Iris pigment epithelial cell (primary cell): ENCODE results near the gene GGTLC3.
A peak's percentile ranks its signal among the peaks of the same experiment; 100 is the strongest.
"Not testable (repeated sequence)": the region's sequence is repeated elsewhere in the genome, so short reads cannot be mapped to it uniquely, and the experiment has no call there.

ENCODE experiments used
- DNase-seq: peaks from one replicate; pipeline ENCODE4 v3.0.0-alpha.2; 2011; ENCODE audit warnings: low read depth

GGTLC3 gene

GRCh38 chr22:18518061-18518460 lies at the start of gene GGTLC3:
TSS of gene GGTLC3 (minus strand) at chr22:18518161. CDS start at chr22:18517897, 264 bp downstream.
- DNase-seq, result not testable (repeated sequence)

GRCh38 chr22:18560099-18560974 lies 42.4 kb upstream of the GGTLC3 start:
- not testable (repeated sequence) for DNase-seq

GRCh38 chr22:18558939-18559338 lies 41.0 kb upstream of the GGTLC3 start:
- DNase-seq, result not testable (repeated sequence)

GRCh38 chr22:18558516-18558915 lies 40.6 kb upstream of the GGTLC3 start:
- DNase-seq, result not testable (repeated sequence)

GRCh38 chr22:18554280-18555256 lies 36.6 kb upstream of the GGTLC3 start:
- DNase-seq, result not testable (repeated sequence)

GRCh38 chr22:18552839-18553597 lies 35.1 kb upstream of the GGTLC3 start:
- not testable (repeated sequence) for DNase-seq

- DNase-seq, result not testable (repeated sequence)
Measured at GRCh38 chr22:18551046-18551445, 33.1 kb upstream of the GGTLC3 start.

- DNase-seq, result not testable (repeated sequence)
Measured at GRCh38 chr22:18549458-18550179, 31.7 kb upstream of the GGTLC3 start.

GRCh38 chr22:18544615-18545014 lies 26.7 kb upstream of the GGTLC3 start:
- DNase-seq, result not testable (repeated sequence)

GRCh38 chr22:18543400-18543799 lies 25.4 kb upstream of the GGTLC3 start:
- not testable (repeated sequence) for DNase-seq

- not testable (repeated sequence) for DNase-seq
Measured at GRCh38 chr22:18539994-18540393, 22.0 kb upstream of the GGTLC3 start.

GRCh38 chr22:18534315-18534714 lies 16.4 kb upstream of the GGTLC3 start:
- not testable (repeated sequence) for DNase-seq

GRCh38 chr22:18533633-18534032 lies 15.7 kb upstream of the GGTLC3 start:
- not testable (repeated sequence) for DNase-seq

GRCh38 chr22:18529416-18530145 lies 11.6 kb upstream of the GGTLC3 start:
- DNase-seq, result not testable (repeated sequence)

- peak; percentile 60 for DNase-seq
Measured at GRCh38 chr22:18528597-18529415, 10.8 kb upstream of the GGTLC3 start.

GRCh38 chr22:18527752-18528596 lies 10.0 kb upstream of the GGTLC3 start, which contains the start of gene TMEM191B:
TSS of gene TMEM191B (plus strand) at chr22:18527802. CDS start at chr22:18527981, 179 bp downstream.
- not testable (repeated sequence) for DNase-seq

- DNase-seq, result not testable (repeated sequence)
Measured at GRCh38 chr22:18523328-18523727, 5.4 kb upstream of the GGTLC3 start.

- DNase-seq, result not testable (repeated sequence)
Measured at GRCh38 chr22:18522762-18523161, 4.8 kb upstream of the GGTLC3 start.
